Measurements from ENCODE around the gene PTP4A1.

PTP4A1 gene

DNA sequence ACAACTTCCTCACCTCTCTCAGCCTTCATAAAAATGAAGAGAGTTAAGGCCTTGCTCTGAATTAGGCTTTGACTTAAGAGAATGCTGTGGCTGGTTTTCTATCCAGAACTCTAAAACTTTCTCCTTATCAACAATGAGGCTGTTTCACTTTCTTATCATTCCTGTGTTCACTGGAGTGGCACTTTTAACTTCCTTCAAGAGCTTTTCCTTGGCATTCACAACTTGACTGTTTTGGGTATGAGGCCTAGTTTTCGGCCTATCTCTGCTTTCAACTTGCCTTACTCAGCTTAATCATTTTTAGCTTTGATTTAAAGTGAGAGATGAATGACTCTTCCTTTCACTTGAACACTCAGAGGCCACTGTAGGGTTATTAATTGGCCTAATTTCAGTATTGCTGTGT lies 4.3 kb upstream of the PTP4A1 start:
- ATAC-seq (ENCODE audit: insufficient read depth, low read depth) (no peak), DNase-seq (no peak)
- Histone ChIP-seq H3K9ac (ENCODE audit: low read depth, low read length) (no peak overlapping the region), H3K4me1 (ENCODE audit: insufficient read depth, low read length) (peaks cover 8% of the 10 kb centered on the region), H3K79me2 (ENCODE audit: insufficient read depth, low read length) (peaks cover 6% of the 10 kb centered on the region), H2AFZ (ENCODE audit: low read depth, low read length) (no peak overlapping the region), H3K27ac (ENCODE audit: low read length) (no peak overlapping the region), H3K4me3 (ENCODE audit: low read depth in 1 of 2, low read length in 2 of 2) (no peak overlapping the region), H3K4me2 (ENCODE audit: insufficient read depth, low read length) (no peak overlapping the region), H3K27me3 (ENCODE audit: insufficient read depth, low read length, poor library complexity) (no peaks in the 10 kb centered on the region), H3K36me3 (ENCODE audit: insufficient read depth, low read length) (no peaks in the 10 kb centered on the region; the same call in 1 of the 2 replicates), H4K20me1 (ENCODE audit: insufficient read depth, low read length) (no peaks in the 10 kb centered on the region), H3K9me3 (ENCODE audit: insufficient read depth, low read length, severe bottlenecking) (no peaks in the 10 kb centered on the region)
- TF ChIP-seq, protein P1, sequence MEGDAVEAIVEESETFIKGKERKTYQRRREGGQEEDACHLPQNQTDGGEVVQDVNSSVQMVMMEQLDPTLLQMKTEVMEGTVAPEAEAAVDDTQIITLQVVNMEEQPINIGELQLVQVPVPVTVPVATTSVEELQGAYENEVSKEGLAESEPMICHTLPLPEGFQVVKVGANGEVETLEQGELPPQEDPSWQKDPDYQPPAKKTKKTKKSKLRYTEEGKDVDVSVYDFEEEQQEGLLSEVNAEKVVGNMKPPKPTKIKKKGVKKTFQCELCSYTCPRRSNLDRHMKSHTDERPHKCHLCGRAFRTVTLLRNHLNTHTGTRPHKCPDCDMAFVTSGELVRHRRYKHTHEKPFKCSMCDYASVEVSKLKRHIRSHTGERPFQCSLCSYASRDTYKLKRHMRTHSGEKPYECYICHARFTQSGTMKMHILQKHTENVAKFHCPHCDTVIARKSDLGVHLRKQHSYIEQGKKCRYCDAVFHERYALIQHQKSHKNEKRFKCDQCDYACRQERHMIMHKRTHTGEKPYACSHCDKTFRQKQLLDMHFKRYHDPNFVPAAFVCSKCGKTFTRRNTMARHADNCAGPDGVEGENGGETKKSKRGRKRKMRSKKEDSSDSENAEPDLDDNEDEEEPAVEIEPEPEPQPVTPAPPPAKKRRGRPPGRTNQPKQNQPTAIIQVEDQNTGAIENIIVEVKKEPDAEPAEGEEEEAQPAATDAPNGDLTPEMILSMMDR (IDR thresholded peaks at IDR 0.05; ENCODE audit: borderline replicate concordance, extremely low read depth, low read length, poor library complexity, severe bottlenecking): no peak
- TF ChIP-seq EZH2 (IDR thresholded peaks at IDR 0.05; ENCODE audit: borderline replicate concordance, low read depth, low read length, severe bottlenecking): no peak

DNA sequence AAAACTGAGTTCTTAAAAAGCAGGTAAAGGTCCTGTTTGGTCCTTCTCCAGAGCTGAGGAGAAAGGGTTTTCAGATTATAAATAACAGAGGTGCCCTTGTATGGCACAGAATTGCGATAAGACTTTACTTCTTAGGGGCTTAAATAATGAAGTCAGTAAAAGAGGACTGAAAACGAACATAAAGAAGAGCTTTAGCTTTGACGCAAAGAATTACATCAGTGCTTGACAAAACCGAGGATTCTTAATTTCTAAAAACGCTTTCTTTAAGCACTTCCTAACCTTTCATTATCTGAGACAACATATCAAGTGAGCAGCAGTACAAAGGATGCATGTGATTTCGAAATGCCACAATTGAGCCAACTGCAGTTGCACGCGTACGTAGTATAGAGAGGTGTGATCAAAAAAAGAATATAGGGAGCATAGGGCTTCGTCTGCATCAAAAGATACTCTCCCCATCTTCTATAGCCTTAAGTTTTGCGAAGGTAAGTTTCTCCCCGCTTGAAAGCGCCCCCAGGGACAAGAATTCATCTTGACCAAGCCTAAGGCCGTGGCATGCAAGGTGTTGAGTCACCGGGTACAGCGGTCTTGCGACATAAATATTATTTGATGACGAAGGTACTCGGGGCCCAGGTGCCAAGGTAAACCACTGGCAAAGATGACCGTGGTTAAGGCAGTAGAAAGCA lies 778 bp upstream of the PTP4A1 start:
- H3K9me3 ChIP-seq (ENCODE audit: insufficient read depth, low read length, severe bottlenecking): no peaks in the 10 kb centered on the region
- no peak for ATAC-seq (ENCODE audit: insufficient read depth, low read depth)
- H2AFZ ChIP-seq (ENCODE audit: low read depth, low read length): peak overlapping the region; percentile 88
- peaks cover 5% of the 10 kb centered on the region for H3K36me3 ChIP-seq (ENCODE audit: insufficient read depth, low read length)
- H4K20me1 ChIP-seq (ENCODE audit: insufficient read depth, low read length): peaks cover 29% of the 10 kb centered on the region
- H3K4me1 ChIP-seq (ENCODE audit: insufficient read depth, low read length): peaks cover 27% of the 10 kb centered on the region
- peaks cover 41% of the 10 kb centered on the region for H3K79me2 ChIP-seq (ENCODE audit: insufficient read depth, low read length)
- peak overlapping the region; percentile 81 for H3K27ac ChIP-seq (ENCODE audit: low read length)
- no peak for DNase-seq
- TF ChIP-seq, protein P1 (IDR thresholded peaks at IDR 0.05; ENCODE audit: borderline replicate concordance, extremely low read depth, low read length, poor library complexity, severe bottlenecking): no peak
- no peak for TF ChIP-seq EZH2 (IDR thresholded peaks at IDR 0.05; ENCODE audit: borderline replicate concordance, low read depth, low read length, severe bottlenecking)
- peak overlapping the region; percentile 18 to 62; a peak in 3 of 4 replicates for H3K4me3 ChIP-seq (ENCODE audit: low read depth in 1 of 2, low read length in 2 of 2)
- peak overlapping the region; percentile 99 for H3K9ac ChIP-seq (ENCODE audit: low read depth, low read length)
- H3K4me2 ChIP-seq (ENCODE audit: insufficient read depth, low read length): peak overlapping the region; percentile 77
- no peaks in the 10 kb centered on the region for H3K27me3 ChIP-seq (ENCODE audit: insufficient read depth, low read length, poor library complexity)

- no peak for TF ChIP-seq EZH2 (IDR thresholded peaks at IDR 0.05; ENCODE audit: borderline replicate concordance, low read depth, low read length, severe bottlenecking)
- TF ChIP-seq, protein P1 (IDR thresholded peaks at IDR 0.05; ENCODE audit: borderline replicate concordance, extremely low read depth, low read length, poor library complexity, severe bottlenecking): no peak
- Histone ChIP-seq H3K4me3 (ENCODE audit: low read depth in 1 of 2, low read length in 2 of 2) (peak overlapping the region; percentile 38 to 60), H4K20me1 (ENCODE audit: insufficient read depth, low read length) (peaks cover 35% of the 10 kb centered on the region), H3K27ac (ENCODE audit: low read length) (peak overlapping the region; percentile 94), H3K9ac (ENCODE audit: low read depth, low read length) (peak overlapping the region; percentile 99), H3K4me1 (ENCODE audit: insufficient read depth, low read length) (peaks cover 27% of the 10 kb centered on the region), H2AFZ (ENCODE audit: low read depth, low read length) (peak overlapping the region; percentile 44), H3K36me3 (ENCODE audit: insufficient read depth, low read length) (peaks cover 16% of the 10 kb centered on the region), H3K27me3 (ENCODE audit: insufficient read depth, low read length, poor library complexity) (no peaks in the 10 kb centered on the region), H3K4me2 (ENCODE audit: insufficient read depth, low read length) (peak overlapping the region; percentile 71), H3K79me2 (ENCODE audit: insufficient read depth, low read length) (peaks cover 52% of the 10 kb centered on the region), H3K9me3 (ENCODE audit: insufficient read depth, low read length, severe bottlenecking) (no peaks in the 10 kb centered on the region)
- ATAC-seq (ENCODE audit: insufficient read depth, low read depth) (peak; percentile 7), DNase-seq (no peak)
These were observed 431 bp downstream of the PTP4A1 start for GRCh38 chr6:63572747-63573075.

All from DND-41 (cell line).